CD4-positive, alpha-beta T cell (primary cell): ENCODE data around the gene CD247. TPM values are rescaled to one million over a fixed set of nuclear protein-coding genes. Genes with fewer than 3 reads are reported as not detected.

Source experiments
- ATAC-seq: fragments of 200-7000 bp; cut with Tn5 transposase; one replicate; pipeline ENCODE4 v1.10.0; 2022; ENCODE audit warnings: mild to moderate bottlenecking; ENCODE audit not compliant: poor library complexity
- CTCF ChIA-PET: fragments of 350-600 bp; sonication (Branson Sonifier 250); formaldehyde crosslinking; loops from one replicate; lab custom pipeline; 2021; ENCODE audit warnings: antibody characterized with exemption, inconsistent platforms; lab: Charles Lee
- POLR2A ChIA-PET: fragments of 350-600 bp; sonication (Branson Sonifier 250); formaldehyde crosslinking; loops from one replicate; lab custom pipeline; 2021; ENCODE audit warnings: antibody characterized with exemption, inconsistent platforms; lab: Charles Lee
- DNase-seq, 14 experiments: peaks; one replicate each; pipeline ENCODE4 v3.0.0-alpha.2; 2013 to 2020; ENCODE audit warnings: mixed read lengths in 2 of 14
- H3K27ac ChIP-seq, 2 donors: one replicate each; pipeline versions ENCODE4 v1.5.1 to v1.7.0; 2013; ENCODE audit warnings: low read length in 2 of 2, low read depth in 1 of 2, mild to moderate bottlenecking in 1 of 2
- H3K27me3 ChIP-seq, 2 experiments: 1 replicate in 1 of 2; 2 replicates in 1 of 2; pipeline versions ENCODE4 v1.6.1 to v1.7.0; 2013; ENCODE audit warnings: low read length in 2 of 2, control low read depth in 1 of 2, mild to moderate bottlenecking in 1 of 2, moderate library complexity in 1 of 2; ENCODE audit not compliant: insufficient read depth in 2 of 2, control insufficient read depth in 1 of 2
- H3K36me3 ChIP-seq: one replicate; pipeline ENCODE4 v1.6.1; 2013; ENCODE audit warnings: low read length, control low read depth; ENCODE audit not compliant: insufficient read depth
- H3K4me1 ChIP-seq: one replicate; pipeline ENCODE4 v1.6.1; 2013; ENCODE audit warnings: low read length, control low read depth; ENCODE audit not compliant: insufficient read depth
- H3K4me3 ChIP-seq: one replicate; pipeline ENCODE4 v1.5.1; 2013; ENCODE audit warnings: mild to moderate bottlenecking, low read length, moderate library complexity
- H3K9me3 ChIP-seq, 2 experiments: 1 replicate in 1 of 2; 2 replicates in 1 of 2; pipeline versions ENCODE4 v1.6.1 to v1.7.0; 2013; ENCODE audit warnings: low read length in 2 of 2, mild to moderate bottlenecking in 2 of 2, control low read depth in 1 of 2, moderate library complexity in 1 of 2; ENCODE audit not compliant: control insufficient read depth in 1 of 2, insufficient read depth in 1 of 2
- H3K27ac Mint-ChIP-seq: one replicate; pipeline ENCODE4 v1.8.0; 2020; ENCODE audit warnings: mixed read lengths
- H3K27me3 Mint-ChIP-seq: one replicate; pipeline ENCODE4 v1.8.0; 2021; ENCODE audit warnings: mixed read lengths
- H3K36me3 Mint-ChIP-seq: one replicate; pipeline ENCODE4 v1.8.0; 2021; ENCODE audit warnings: low read depth, mixed read lengths
- H3K4me1 Mint-ChIP-seq: one replicate; pipeline ENCODE4 v1.8.0; 2021; ENCODE audit warnings: low read depth, mixed read lengths
- H3K4me3 Mint-ChIP-seq: one replicate; pipeline ENCODE4 v1.8.0; 2020; ENCODE audit warnings: mild to moderate bottlenecking, mixed read lengths
- H3K9me3 Mint-ChIP-seq: one replicate; pipeline ENCODE4 v1.8.0; 2020; ENCODE audit warnings: mixed read lengths
- CTCF ChIP-seq: fragments of 200-600 bp; IDR thresholded peaks from one replicate; pipeline ENCODE4 v1.8.0; 2022; ENCODE audit warnings: antibody characterized with exemption, mild to moderate bottlenecking
- intact Hi-C, 2 experiments: fragments of 100-400 bp; cut with DNase I in 1 of 2; cut with micrococcal nuclease in 1 of 2; formaldehyde crosslinking; loops; one replicate each; pipeline versions ENCODE4 v1.15.1 to v1.9.0; 2023 to 2025; cut with DNase I, micrococcal nuclease
- total RNA-seq, 174 experiments: library from RNA in 2 of 174; stranded (reverse) in 2 of 174; gene quantifications; one replicate each; pipeline ENCODE4 v1.2.3 and lab custom pipeline; 2021 to 2026

The CD247 gene
- total RNA-seq, 2 experiments from 2014 or later, result 355 to 378 TPM

- Mint-ChIP-seq H3K9me3 (no peaks in the 10 kb centered on the region), H3K4me3 (peak overlapping the region; percentile 94)
These were observed 63.2 kb downstream of the CD247 start for GRCh38 chr1:167454894-167455785.

GRCh38 chr1:167454304-167454893 lies 63.9 kb downstream of the CD247 start:
- ATAC-seq, result peak; percentile 9
- Histone ChIP-seq H3K4me3 (peak overlapping the region; percentile 76), H3K36me3 (peaks cover 26% of the 10 kb centered on the region), H3K27ac (peak overlapping the region; percentile 93 to 98), H3K9me3 (no peaks in the 10 kb centered on the region), H3K27me3 (no peaks in the 10 kb centered on the region), H3K4me1 (peaks cover 87% of the 10 kb centered on the region)
- intact Hi-C loops, result loop anchor here (2.0 to 5.0 kb wide), 3 partner anchors 34 to 178 kb away; partner anchors contain the start of gene RCSD1 (in 1 of the 2)
- peak in 4 of 14 experiments; percentile 50 to 63 (median 57) for DNase-seq
- Mint-ChIP-seq H3K4me3 (peak overlapping the region; percentile 91), H3K9me3 (no peaks in the 10 kb centered on the region), H3K27me3 (no peaks in the 10 kb centered on the region), H3K36me3 (peaks cover 62% of the 10 kb centered on the region), H3K27ac (peak overlapping the region; percentile 100), H3K4me1 (peaks cover 78% of the 10 kb centered on the region)
- ChIA-PET POLR2A (interaction anchor here (0.5 to 8.7 kb wide), 24 partner anchors 7 to 234 kb away, joined by 3 to 202 read pairs (median 13); partner anchors contain the start of genes CD247, CREG1 and POU2F1), CTCF (interaction anchor here (0.7 to 3.0 kb wide), 10 partner anchors 8 to 544 kb away, joined by 3 to 9 read pairs (median 4); partner anchors contain the start of gene POU2F1)
- no peak for TF ChIP-seq CTCF

More at GRCh38 chr1:167454894-167455785, 63.2 kb downstream of the CD247 start:
- Mint-ChIP-seq H3K4me1 (peaks cover 82% of the 10 kb centered on the region), H3K36me3 (peaks cover 68% of the 10 kb centered on the region), H3K27me3 (no peaks in the 10 kb centered on the region), H3K27ac (peak overlapping the region; percentile 100)
- Histone ChIP-seq H3K27me3 (no peaks in the 10 kb centered on the region), H3K36me3 (peaks cover 24% of the 10 kb centered on the region), H3K4me3 (peak overlapping the region; percentile 76), H3K27ac (peak overlapping the region; percentile 93 to 98), H3K9me3 (no peaks in the 10 kb centered on the region), H3K4me1 (peaks cover 88% of the 10 kb centered on the region)
- CTCF ChIA-PET, result interaction anchor here (0.6 to 3.0 kb wide), 15 partner anchors 8 to 235 kb away, joined by 3 to 9 read pairs (median 4); partner anchors contain the start of genes CD247 and POU2F1
- intact Hi-C loops, result loop anchor here (1.0 to 5.0 kb wide), 6 partner anchors 8 to 177 kb away; partner anchors contain the start of gene RCSD1 (in 1 of the 2)
- peak; percentile 70 to 93 (median 80) for DNase-seq
- POLR2A ChIA-PET, result interaction anchor here (0.5 to 8.7 kb wide), 28 partner anchors 8 to 365 kb away, joined by 3 to 202 read pairs (median 10); partner anchors contain the start of genes CD247, CREG1, GPA33 and POU2F1
- no peak for TF ChIP-seq CTCF
- peak; percentile 69 for ATAC-seq

GRCh38 chr1:167453123-167453522 lies 65.2 kb downstream of the CD247 start:
- intact Hi-C loops, result loop anchor here in 1 of 2 experiments (5.0 kb wide), 1 partner anchor 179 kb away; the partner anchor contains the start of gene RCSD1
- H3K27ac ChIP-seq, result peak overlapping the region; percentile 1 to 98

More at GRCh38 chr1:167453123-167453522, 65.2 kb downstream of the CD247 start:
- peak overlapping the region; percentile 88 for H3K4me3 Mint-ChIP-seq
- peaks cover 22% of the 10 kb centered on the region for H3K36me3 ChIP-seq
- no peak overlapping the region for H3K4me3 ChIP-seq
- H3K4me1 ChIP-seq, result peaks cover 88% of the 10 kb centered on the region
- DNase-seq, result peak in 3 of 14 experiments; percentile 47 to 64 (median 58)
- H3K4me1 Mint-ChIP-seq, result peaks cover 80% of the 10 kb centered on the region
- H3K9me3 Mint-ChIP-seq, result no peaks in the 10 kb centered on the region
- no peak for ATAC-seq
- H3K36me3 Mint-ChIP-seq, result peaks cover 58% of the 10 kb centered on the region
- ChIA-PET POLR2A (interaction anchor here (1.1 to 8.7 kb wide), 7 partner anchors 9 to 64 kb away, joined by 3 to 202 read pairs (median 9); partner anchors contain the start of gene CD247), CTCF (interaction anchor here (1.4 to 1.6 kb wide), 3 partner anchors 9 to 45 kb away, joined by 3 to 4 read pairs (median 3); no protein-coding TSS in a partner anchor)
- no peak for TF ChIP-seq CTCF
- H3K27me3 Mint-ChIP-seq, result no peaks in the 10 kb centered on the region
- H3K9me3 ChIP-seq, result no peaks in the 10 kb centered on the region
- H3K27ac Mint-ChIP-seq, result peak overlapping the region; percentile 100
- H3K27me3 ChIP-seq, result no peaks in the 10 kb centered on the region
